GM19455 (cell line): ENCODE results near the gene RBM12.
A peak's percentile ranks its signal among the peaks of the same experiment; 100 is the strongest.

Experiments
- ATAC-seq: cut with Tn5 transposase; IDR thresholded peaks from one replicate; pipeline ENCODE4 v1.9.1; 2021; ENCODE audit not compliant: unreplicated experiment

The RBM12 gene

GRCh38 chr20:35626386-35627001, 38.2 kb downstream of the RBM12 start:
- no peak for ATAC-seq

GRCh38 chr20:35625584-35626385, 38.9 kb downstream of the RBM12 start:
- ATAC-seq = no peak

GRCh38 chr20:35621560-35621946, 43.1 kb downstream of the RBM12 start:
- ATAC-seq = no peak

- ATAC-seq = no peak
Observed at GRCh38 chr20:35620818-35621559, 43.7 kb downstream of the RBM12 start.

- ATAC-seq = peak; percentile 36
Observed at GRCh38 chr20:35619196-35620095, 45.3 kb downstream of the RBM12 start.

- ATAC-seq = no peak
Observed at GRCh38 chr20:35618263-35619131, 46.2 kb downstream of the RBM12 start.

GRCh38 chr20:35617397-35618262, 47.1 kb downstream of the RBM12 start:
- ATAC-seq = no peak

- no peak for ATAC-seq
Observed at GRCh38 chr20:35616465-35617396, 48.0 kb downstream of the RBM12 start.

GRCh38 chr20:35615667-35616464, 48.8 kb downstream of the RBM12 start, which contains the start of gene SPAG4:
SPAG4 (plus strand) TSS chr20:35615829; CDS start chr20:35616004, 175 bp downstream.
- peak; percentile 75 for ATAC-seq

GRCh38 chr20:35611482-35611881, 53.2 kb downstream of the RBM12 start:
- ATAC-seq = no peak

GRCh38 chr20:35610833-35611427, 53.8 kb downstream of the RBM12 start:
- ATAC-seq = no peak

- no peak for ATAC-seq
Observed at GRCh38 chr20:35607003-35607735, 57.5 kb downstream of the RBM12 start.

- no peak for ATAC-seq
Observed at GRCh38 chr20:35606127-35606526, 58.6 kb downstream of the RBM12 start.

GRCh38 chr20:35604449-35604747, 60.3 kb downstream of the RBM12 start:
- no peak for ATAC-seq

- no peak for ATAC-seq
Observed at GRCh38 chr20:35603695-35604448, 60.8 kb downstream of the RBM12 start.
